Loucy (cell line): ENCODE measurements around the gene GMPR2.

ENCODE experiments used
- H2AFZ ChIP-seq: fragments of 200-600 bp; sonication (generic); 2 replicates; pipeline ENCODE4 v1.6.0; 2016; ENCODE audit warnings: antibody characterized with exemption, mild to moderate bottlenecking, low read length, moderate library complexity
- H3F3A ChIP-seq: fragments of 200-600 bp; 2 replicates; pipeline ENCODE4 v1.6.0; 2016; ENCODE audit warnings: antibody characterized with exemption, low read depth, mild to moderate bottlenecking
- H3K27me3 ChIP-seq: fragments of 200-600 bp; sonication (generic); 2 replicates; pipeline ENCODE4 v1.6.1; 2014; ENCODE audit warnings: low read length, mild to moderate bottlenecking; ENCODE audit not compliant: insufficient read depth, poor library complexity, severe bottlenecking
- H3K36me3 ChIP-seq: fragments of 200-600 bp; sonication (generic); 2 replicates; pipeline ENCODE4 v1.6.1; 2016; ENCODE audit warnings: low read length; ENCODE audit not compliant: insufficient read depth
- H3K4me1 ChIP-seq: fragments of 200-600 bp; sonication (generic); 2 replicates; pipeline ENCODE4 v1.5.1; 2014; ENCODE audit warnings: low read length, mild to moderate bottlenecking; ENCODE audit not compliant: insufficient read depth, poor library complexity, severe bottlenecking
- H3K4me2 ChIP-seq: fragments of 200-600 bp; sonication (generic); 2 replicates; pipeline ENCODE4 v1.6.0; 2014; ENCODE audit warnings: antibody characterized with exemption, low read length, low read depth, mild to moderate bottlenecking; ENCODE audit not compliant: poor library complexity, severe bottlenecking
- H3K4me3 ChIP-seq: fragments of 200-600 bp; sonication (generic); 2 replicates; pipeline ENCODE4 v1.5.1; 2014; ENCODE audit warnings: low read length, mild to moderate bottlenecking, mixed read lengths; ENCODE audit not compliant: poor library complexity, severe bottlenecking
- H3K79me2 ChIP-seq: fragments of 200-600 bp; sonication (generic); 2 replicates; pipeline ENCODE4 v1.6.1; 2014; ENCODE audit warnings: low read length; ENCODE audit not compliant: insufficient read depth
- H3K9ac ChIP-seq: fragments of 200-600 bp; sonication (generic); 2 replicates; pipeline ENCODE4 v1.6.0; 2014; ENCODE audit warnings: mild to moderate bottlenecking, low read depth, low read length, moderate library complexity; ENCODE audit not compliant: poor library complexity, severe bottlenecking
- H3K9me2 ChIP-seq: fragments of 200-600 bp; sonication (generic); replicated peaks from 2 replicates; pipeline ENCODE4 v1.6.1; 2016; ENCODE audit warnings: low read depth, low read length, mixed read lengths
- H3K9me3 ChIP-seq: fragments of 200-600 bp; sonication (generic); 2 replicates; pipeline ENCODE4 v1.6.1; 2014; ENCODE audit warnings: mild to moderate bottlenecking, antibody characterized with exemption, low read length, low read depth; ENCODE audit not compliant: insufficient read depth
- H4K20me1 ChIP-seq: fragments of 200-600 bp; sonication (generic); 2 replicates; pipeline ENCODE4 v1.6.0; 2014; ENCODE audit warnings: antibody characterized with exemption, low read length, mild to moderate bottlenecking; ENCODE audit not compliant: insufficient read depth, poor library complexity, severe bottlenecking
- EZH2phosphoT487 ChIP-seq: fragments of 200-600 bp; IDR thresholded peaks from 2 replicates; pipeline ENCODE4 v1.6.1; 2018; ENCODE audit warnings: antibody characterized with exemption, mild to moderate bottlenecking, moderate library complexity, borderline replicate concordance
- TF ChIP-seq, protein P1 (sequence below): fragments of 200-600 bp; sonication (generic); conservative IDR thresholded peaks from 2 replicates; pipeline ENCODE4 v1.5.1; 2014; ENCODE audit warnings: mild to moderate bottlenecking, antibody characterized with exemption, low read length

The GMPR2 gene

GRCh38 chr14:24279301-24280186 is 46.8 kb downstream of the GMPR2 start:
- no peaks in the 10 kb centered on the region for H4K20me1 ChIP-seq
- H3K4me3 ChIP-seq = no peak overlapping the region
- no peaks in the 10 kb centered on the region for H3F3A ChIP-seq
- no peaks in the 10 kb centered on the region for H3K27me3 ChIP-seq
- peaks cover 24% of the 10 kb centered on the region for H3K4me1 ChIP-seq
- H3K9me3 ChIP-seq = no peaks in the 10 kb centered on the region
- H3K36me3 ChIP-seq = no peaks in the 10 kb centered on the region
- H3K9me2 ChIP-seq = no peaks in the 10 kb centered on the region
- H3K4me2 ChIP-seq = peak overlapping the region; percentile 41
- H2AFZ ChIP-seq = no peak overlapping the region
- no peaks in the 10 kb centered on the region for H3K79me2 ChIP-seq
- no peak for TF ChIP-seq EZH2phosphoT487
- TF ChIP-seq, protein P1, sequence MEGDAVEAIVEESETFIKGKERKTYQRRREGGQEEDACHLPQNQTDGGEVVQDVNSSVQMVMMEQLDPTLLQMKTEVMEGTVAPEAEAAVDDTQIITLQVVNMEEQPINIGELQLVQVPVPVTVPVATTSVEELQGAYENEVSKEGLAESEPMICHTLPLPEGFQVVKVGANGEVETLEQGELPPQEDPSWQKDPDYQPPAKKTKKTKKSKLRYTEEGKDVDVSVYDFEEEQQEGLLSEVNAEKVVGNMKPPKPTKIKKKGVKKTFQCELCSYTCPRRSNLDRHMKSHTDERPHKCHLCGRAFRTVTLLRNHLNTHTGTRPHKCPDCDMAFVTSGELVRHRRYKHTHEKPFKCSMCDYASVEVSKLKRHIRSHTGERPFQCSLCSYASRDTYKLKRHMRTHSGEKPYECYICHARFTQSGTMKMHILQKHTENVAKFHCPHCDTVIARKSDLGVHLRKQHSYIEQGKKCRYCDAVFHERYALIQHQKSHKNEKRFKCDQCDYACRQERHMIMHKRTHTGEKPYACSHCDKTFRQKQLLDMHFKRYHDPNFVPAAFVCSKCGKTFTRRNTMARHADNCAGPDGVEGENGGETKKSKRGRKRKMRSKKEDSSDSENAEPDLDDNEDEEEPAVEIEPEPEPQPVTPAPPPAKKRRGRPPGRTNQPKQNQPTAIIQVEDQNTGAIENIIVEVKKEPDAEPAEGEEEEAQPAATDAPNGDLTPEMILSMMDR = peak; percentile 74
- H3K9ac ChIP-seq = no peak overlapping the region

DNA sequence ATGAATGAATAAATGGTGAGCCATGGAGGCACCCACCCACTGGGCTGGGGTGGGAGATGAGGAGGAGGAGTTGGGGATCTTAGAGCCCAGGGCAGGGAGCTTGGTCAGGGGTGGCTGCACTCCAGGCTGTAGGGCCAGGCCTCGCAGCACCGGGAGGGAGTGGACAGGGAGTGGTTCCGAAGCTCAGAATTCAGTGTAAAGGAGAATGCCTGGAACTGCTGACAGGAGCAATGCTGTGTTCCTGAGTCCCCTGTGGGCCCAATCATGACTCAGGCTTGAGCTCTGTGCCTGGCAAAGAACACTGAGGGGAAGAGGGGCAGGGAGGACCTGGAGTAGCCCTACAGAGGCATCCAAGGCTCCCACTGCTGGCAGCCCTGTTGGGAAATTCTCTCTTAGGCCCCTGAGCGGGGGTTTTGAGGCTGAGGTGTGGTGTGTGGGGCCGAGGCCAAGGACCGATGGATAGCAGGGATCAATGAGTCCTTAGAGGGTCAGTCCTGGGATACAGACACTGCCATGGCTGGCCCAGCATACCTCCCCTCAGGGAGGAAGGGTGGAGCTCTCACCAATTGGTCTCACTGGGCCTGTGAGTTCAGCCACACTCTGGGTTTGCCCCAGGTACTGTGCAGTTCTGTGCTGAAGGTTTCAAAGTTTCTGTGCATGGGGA is 48.2 kb downstream of the GMPR2 start:
- H3K4me2 ChIP-seq = no peak overlapping the region
- peaks cover 24% of the 10 kb centered on the region for H3K4me1 ChIP-seq
- H4K20me1 ChIP-seq = no peaks in the 10 kb centered on the region
- H3K36me3 ChIP-seq = no peaks in the 10 kb centered on the region
- H3K9me2 ChIP-seq = no peaks in the 10 kb centered on the region
- no peak overlapping the region for H3K4me3 ChIP-seq
- H3F3A ChIP-seq = no peaks in the 10 kb centered on the region
- no peak overlapping the region for H2AFZ ChIP-seq
- H3K79me2 ChIP-seq = no peaks in the 10 kb centered on the region
- H3K9ac ChIP-seq = no peak overlapping the region
- H3K27me3 ChIP-seq = no peaks in the 10 kb centered on the region
- TF ChIP-seq, protein P1 = no peak
- no peak for TF ChIP-seq EZH2phosphoT487
- H3K9me3 ChIP-seq = no peaks in the 10 kb centered on the region

DNA sequence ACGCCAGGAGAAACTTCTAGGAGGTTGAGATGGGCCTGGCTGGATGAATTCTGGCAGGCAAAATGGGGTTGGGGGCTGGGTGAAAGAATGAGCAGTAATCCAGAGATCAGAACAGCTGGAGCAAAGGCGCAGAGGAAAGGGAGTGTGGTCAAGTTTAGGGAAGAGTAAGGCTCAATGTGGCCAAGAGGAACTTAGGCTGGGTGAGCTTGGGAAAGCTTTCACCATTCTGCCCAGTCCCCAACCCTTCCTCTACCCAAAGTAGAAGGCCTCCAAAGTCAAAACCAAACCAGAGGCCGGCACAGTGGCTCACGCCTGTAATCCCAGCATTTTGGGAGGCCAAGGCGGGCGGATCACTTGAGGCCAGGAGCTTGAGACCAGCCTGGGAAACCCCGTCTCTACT is 48.9 kb downstream of the GMPR2 start:
- H3K4me3 ChIP-seq = no peak overlapping the region
- H3K36me3 ChIP-seq = no peaks in the 10 kb centered on the region
- H3K9me3 ChIP-seq = no peaks in the 10 kb centered on the region
- H3F3A ChIP-seq = no peaks in the 10 kb centered on the region
- H3K9me2 ChIP-seq = no peaks in the 10 kb centered on the region
- H3K4me2 ChIP-seq = no peak overlapping the region
- peaks cover 24% of the 10 kb centered on the region for H3K4me1 ChIP-seq
- no peak overlapping the region for H2AFZ ChIP-seq
- H4K20me1 ChIP-seq = no peaks in the 10 kb centered on the region
- TF ChIP-seq, protein P1 = no peak
- no peaks in the 10 kb centered on the region for H3K27me3 ChIP-seq
- no peaks in the 10 kb centered on the region for H3K79me2 ChIP-seq
- H3K9ac ChIP-seq = no peak overlapping the region
